Ovary (tissue), 3 donors: ENCODE data around the gene NDUFS8.

Source experiments
- CTCF ChIP-seq, 3 donors: fragments of 450-650 bp in 2 of 3; fragments of 200-600 bp in 1 of 3; IDR thresholded peaks; one replicate each; pipeline versions ENCODE4 v1.5.1 to v1.8.0; 2016 to 2022; ENCODE audit warnings: antibody characterized with exemption in 3 of 3, mild to moderate bottlenecking in 1 of 3
- EP300 ChIP-seq: sonication (generic); formaldehyde crosslinking; IDR thresholded peaks from one replicate; pipeline ENCODE4 v1.6.1; 2017; ENCODE audit warnings: antibody characterized with exemption
- POLR2A ChIP-seq: fragments of 450-650 bp; IDR thresholded peaks from one replicate; pipeline ENCODE4 v1.6.1; 2017; ENCODE audit warnings: antibody characterized with exemption, mild to moderate bottlenecking, moderate library complexity
- donor health status: DM: no; HTN: no; CAD: no.

DNA sequence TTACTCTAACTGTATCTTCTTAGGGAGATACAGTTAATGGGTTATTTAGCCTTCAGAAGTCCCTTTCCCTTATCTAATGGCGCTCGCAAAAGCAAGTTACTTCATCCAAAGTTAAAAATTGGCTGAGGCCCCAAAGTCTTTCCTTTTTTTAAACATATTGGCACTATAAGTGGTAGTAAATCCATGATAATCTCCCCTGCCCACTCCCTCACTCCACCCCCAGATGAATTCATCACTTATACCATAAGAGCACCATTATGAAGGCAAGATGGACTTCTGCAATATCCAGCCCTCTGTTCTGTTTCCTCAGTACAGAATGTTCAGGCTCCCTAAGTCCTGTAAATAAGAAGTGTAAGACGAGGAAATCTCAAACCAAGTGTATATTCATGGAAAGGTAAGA, 53.0 kb downstream of the NDUFS8 start:
- no peak for TF ChIP-seq CTCF (IDR thresholded peaks at IDR 0.05)
- TF ChIP-seq POLR2A = no peak
- no peak for TF ChIP-seq EP300
